Neural cell (in vitro differentiated cells): ENCODE data around the gene PCED1A. TPM values are rescaled to one million over a fixed set of nuclear protein-coding genes. Genes with fewer than 3 reads are reported as not detected.

Experiments used
- H2AFZ ChIP-seq: fragments of 200-600, 300-800 bp; sonication (generic), shearing (Covaris generic); 2 replicates; pipeline ENCODE4 v1.6.0; 2014; ENCODE audit warnings: low read depth, mild to moderate bottlenecking, antibody characterized with exemption, low read length, moderate library complexity
- H3F3A ChIP-seq: fragments of 200-600 bp; shearing (Covaris generic); 2 replicates; pipeline ENCODE4 v1.6.1; 2016; ENCODE audit warnings: mild to moderate bottlenecking, moderate library complexity, mixed read lengths, antibody characterized with exemption, low read length; ENCODE audit not compliant: insufficient read depth, poor library complexity, severe bottlenecking
- H3K27ac ChIP-seq: fragments of 200-600, 300-800 bp; sonication (generic), shearing (Covaris generic); 2 replicates; pipeline ENCODE4 v1.5.1; 2014; ENCODE audit warnings: mild to moderate bottlenecking, low read length, moderate library complexity
- H3K27me3 ChIP-seq: fragments of 300-800, 200-600 bp; sonication (generic), shearing (Covaris generic); 2 replicates; pipeline ENCODE4 v1.6.0; 2014; ENCODE audit warnings: mild to moderate bottlenecking, low read depth, low read length, moderate library complexity; ENCODE audit not compliant: insufficient read depth
- H3K36me3 ChIP-seq: fragments of 300-800, 200-600 bp; sonication (generic), shearing (Covaris generic); 2 replicates; pipeline ENCODE4 v1.5.1; 2014; ENCODE audit warnings: mild to moderate bottlenecking, antibody characterized with exemption, low read length, moderate library complexity; ENCODE audit not compliant: insufficient read depth
- H3K4me2 ChIP-seq: fragments of 300-800, 200-600 bp; sonication (generic), shearing (Covaris generic); 2 replicates; pipeline ENCODE4 v1.6.0; 2014; ENCODE audit warnings: mild to moderate bottlenecking, low read length
- H3K4me3 ChIP-seq: fragments of 300-800, 200-600 bp; sonication (generic), shearing (Covaris generic); 2 replicates; pipeline ENCODE4 v1.5.1; 2014; ENCODE audit warnings: mild to moderate bottlenecking, low read length, moderate library complexity
- H3K79me2 ChIP-seq: fragments of 200-600 bp; shearing (Covaris generic); replicated peaks from 2 replicates; pipeline ENCODE4 v1.6.0; 2014; ENCODE audit warnings: mild to moderate bottlenecking, low read length, moderate library complexity; ENCODE audit not compliant: insufficient read depth
- H3K9ac ChIP-seq: fragments of 300-800, 200-600 bp; sonication (generic), shearing (Covaris generic); 2 replicates; pipeline ENCODE4 v1.6.1; 2016; ENCODE audit warnings: mild to moderate bottlenecking, low read length, mixed read lengths
- H3K9me2 ChIP-seq: fragments of 200-600 bp; shearing (Covaris generic); 2 replicates; pipeline ENCODE4 v1.6.1; 2016; ENCODE audit warnings: mild to moderate bottlenecking, low read length, mixed read lengths; ENCODE audit not compliant: insufficient read depth
- H3K9me3 ChIP-seq: fragments of 200-600, 300-800 bp; sonication (generic), shearing (Covaris generic); 2 replicates; pipeline ENCODE4 v1.6.1; 2016; ENCODE audit warnings: mild to moderate bottlenecking, mixed run types, low read length, moderate library complexity, mixed read lengths
- H4K20me1 ChIP-seq: fragments of 200-600 bp; shearing (Covaris generic); 2 replicates; pipeline ENCODE4 v1.6.1; 2016; ENCODE audit warnings: mild to moderate bottlenecking, mixed run types; ENCODE audit not compliant: insufficient read depth
- EP300 ChIP-seq: fragments of 450-650 bp; conservative IDR thresholded peaks from 2 replicates; pipeline ENCODE4 v1.6.1; 2014; ENCODE audit warnings: antibody characterized with exemption, mild to moderate bottlenecking, moderate library complexity; ENCODE audit not compliant: poor library complexity, severe bottlenecking
- EZH2 ChIP-seq: fragments of 200-600, 300-800 bp; shearing (Covaris generic), sonication (generic); IDR thresholded peaks from 2 replicates; pipeline ENCODE4 v1.6.1; 2014; ENCODE audit warnings: antibody characterized with exemption, low read length, borderline replicate concordance, mild to moderate bottlenecking; ENCODE audit not compliant: insufficient read depth, poor library complexity, severe bottlenecking
- MXI1 ChIP-seq: fragments of 450-650 bp; conservative IDR thresholded peaks from 2 replicates; pipeline ENCODE4 v1.6.1; 2014; ENCODE audit warnings: antibody characterized with exemption, mild to moderate bottlenecking; ENCODE audit not compliant: poor library complexity, severe bottlenecking
- POLR2AphosphoS5 ChIP-seq: IDR thresholded peaks from 2 replicates; pipeline ENCODE4 v1.6.1; 2012
- RAD21 ChIP-seq: fragments of 450-650 bp; conservative IDR thresholded peaks from 2 replicates; pipeline ENCODE4 v1.6.1; 2014; ENCODE audit warnings: antibody characterized with exemption, mild to moderate bottlenecking, moderate library complexity
- SMC3 ChIP-seq: fragments of 450-650 bp; conservative IDR thresholded peaks from 2 replicates; pipeline ENCODE4 v1.6.1; 2014; ENCODE audit warnings: antibody characterized with exemption, mild to moderate bottlenecking, moderate library complexity; ENCODE audit not compliant: poor library complexity
- TAF1 ChIP-seq: IDR thresholded peaks from 2 replicates; pipeline ENCODE4 v1.6.1; 2012; ENCODE audit warnings: low read depth
- polyA plus RNA-seq: library from polyadenylated mRNA; depleted of rRNA; stranded (reverse); fragments of >200 nt; gene quantifications from 2 replicates; pipeline ENCODE4 v1.2.3, GENCODE V29; 2014
- TF ChIP-seq, protein P1 (sequence below): IDR thresholded peaks from 2 replicates; pipeline ENCODE4 v1.6.1; 2012; ENCODE audit warnings: borderline replicate concordance
- TF ChIP-seq, protein P2 (sequence below): fragments of 450-650 bp; IDR thresholded peaks from 2 replicates; pipeline ENCODE4 v1.5.1; 2014; ENCODE audit warnings: antibody characterized with exemption, mild to moderate bottlenecking, moderate library complexity; ENCODE audit not compliant: poor library complexity, severe bottlenecking

The PCED1A gene
- polyA plus RNA-seq, 1 donor from 2014 or later, result 132 TPM

GRCh38 chr20:2839732-2840137 is 720 bp downstream of the PCED1A start:
- Histone ChIP-seq H3K27ac (no peak overlapping the region), H3K9ac (no peak overlapping the region), H3F3A (no peaks in the 10 kb centered on the region), H3K9me3 (no peaks in the 10 kb centered on the region), H3K79me2 (peaks cover 3% of the 10 kb centered on the region), H3K4me3 (peak overlapping the region; percentile 97), H4K20me1 (no peaks in the 10 kb centered on the region), H2AFZ (no peak overlapping the region), H3K9me2 (no peaks in the 10 kb centered on the region), H3K27me3 (no peaks in the 10 kb centered on the region), H3K36me3 (no peaks in the 10 kb centered on the region), H3K4me2 (no peak overlapping the region)
- TF ChIP-seq EZH2, result no peak
- TF ChIP-seq, protein P1, sequence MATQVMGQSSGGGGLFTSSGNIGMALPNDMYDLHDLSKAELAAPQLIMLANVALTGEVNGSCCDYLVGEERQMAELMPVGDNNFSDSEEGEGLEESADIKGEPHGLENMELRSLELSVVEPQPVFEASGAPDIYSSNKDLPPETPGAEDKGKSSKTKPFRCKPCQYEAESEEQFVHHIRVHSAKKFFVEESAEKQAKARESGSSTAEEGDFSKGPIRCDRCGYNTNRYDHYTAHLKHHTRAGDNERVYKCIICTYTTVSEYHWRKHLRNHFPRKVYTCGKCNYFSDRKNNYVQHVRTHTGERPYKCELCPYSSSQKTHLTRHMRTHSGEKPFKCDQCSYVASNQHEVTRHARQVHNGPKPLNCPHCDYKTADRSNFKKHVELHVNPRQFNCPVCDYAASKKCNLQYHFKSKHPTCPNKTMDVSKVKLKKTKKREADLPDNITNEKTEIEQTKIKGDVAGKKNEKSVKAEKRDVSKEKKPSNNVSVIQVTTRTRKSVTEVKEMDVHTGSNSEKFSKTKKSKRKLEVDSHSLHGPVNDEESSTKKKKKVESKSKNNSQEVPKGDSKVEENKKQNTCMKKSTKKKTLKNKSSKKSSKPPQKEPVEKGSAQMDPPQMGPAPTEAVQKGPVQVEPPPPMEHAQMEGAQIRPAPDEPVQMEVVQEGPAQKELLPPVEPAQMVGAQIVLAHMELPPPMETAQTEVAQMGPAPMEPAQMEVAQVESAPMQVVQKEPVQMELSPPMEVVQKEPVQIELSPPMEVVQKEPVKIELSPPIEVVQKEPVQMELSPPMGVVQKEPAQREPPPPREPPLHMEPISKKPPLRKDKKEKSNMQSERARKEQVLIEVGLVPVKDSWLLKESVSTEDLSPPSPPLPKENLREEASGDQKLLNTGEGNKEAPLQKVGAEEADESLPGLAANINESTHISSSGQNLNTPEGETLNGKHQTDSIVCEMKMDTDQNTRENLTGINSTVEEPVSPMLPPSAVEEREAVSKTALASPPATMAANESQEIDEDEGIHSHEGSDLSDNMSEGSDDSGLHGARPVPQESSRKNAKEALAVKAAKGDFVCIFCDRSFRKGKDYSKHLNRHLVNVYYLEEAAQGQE, result no peak
- TF ChIP-seq RAD21, result no peak
- TF ChIP-seq MXI1, result no peak
- no peak for TF ChIP-seq SMC3
- TF ChIP-seq EP300, result no peak
- TF ChIP-seq, protein P2, sequence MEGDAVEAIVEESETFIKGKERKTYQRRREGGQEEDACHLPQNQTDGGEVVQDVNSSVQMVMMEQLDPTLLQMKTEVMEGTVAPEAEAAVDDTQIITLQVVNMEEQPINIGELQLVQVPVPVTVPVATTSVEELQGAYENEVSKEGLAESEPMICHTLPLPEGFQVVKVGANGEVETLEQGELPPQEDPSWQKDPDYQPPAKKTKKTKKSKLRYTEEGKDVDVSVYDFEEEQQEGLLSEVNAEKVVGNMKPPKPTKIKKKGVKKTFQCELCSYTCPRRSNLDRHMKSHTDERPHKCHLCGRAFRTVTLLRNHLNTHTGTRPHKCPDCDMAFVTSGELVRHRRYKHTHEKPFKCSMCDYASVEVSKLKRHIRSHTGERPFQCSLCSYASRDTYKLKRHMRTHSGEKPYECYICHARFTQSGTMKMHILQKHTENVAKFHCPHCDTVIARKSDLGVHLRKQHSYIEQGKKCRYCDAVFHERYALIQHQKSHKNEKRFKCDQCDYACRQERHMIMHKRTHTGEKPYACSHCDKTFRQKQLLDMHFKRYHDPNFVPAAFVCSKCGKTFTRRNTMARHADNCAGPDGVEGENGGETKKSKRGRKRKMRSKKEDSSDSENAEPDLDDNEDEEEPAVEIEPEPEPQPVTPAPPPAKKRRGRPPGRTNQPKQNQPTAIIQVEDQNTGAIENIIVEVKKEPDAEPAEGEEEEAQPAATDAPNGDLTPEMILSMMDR, result no peak
- TF ChIP-seq TAF1, result no peak
- no peak for TF ChIP-seq POLR2AphosphoS5

GRCh38 chr20:2838847-2839671 is 1.4 kb downstream of the PCED1A start:
- no peak overlapping the region for H3K4me2 ChIP-seq
- no peak overlapping the region for H3K27ac ChIP-seq
- H3K4me3 ChIP-seq, result peak overlapping the region; percentile 97
- H3K36me3 ChIP-seq, result no peaks in the 10 kb centered on the region
- no peaks in the 10 kb centered on the region for H3K9me3 ChIP-seq
- peaks cover 3% of the 10 kb centered on the region for H3K79me2 ChIP-seq
- H4K20me1 ChIP-seq, result no peaks in the 10 kb centered on the region
- no peak overlapping the region for H3K9ac ChIP-seq
- H3K9me2 ChIP-seq, result no peaks in the 10 kb centered on the region
- H3K27me3 ChIP-seq, result no peaks in the 10 kb centered on the region
- TF ChIP-seq TAF1, result no peak
- no peak for TF ChIP-seq EZH2
- TF ChIP-seq POLR2AphosphoS5, result no peak
- no peak for TF ChIP-seq SMC3
- TF ChIP-seq, protein P2, result no peak
- TF ChIP-seq, protein P1, result no peak
- TF ChIP-seq MXI1, result no peak
- no peak overlapping the region for H2AFZ ChIP-seq
- H3F3A ChIP-seq, result no peaks in the 10 kb centered on the region
